Measurements from ENCODE around the gene TXNL4A.

Gene TXNL4A

GRCh38 chr18:79941473-79942119, 46.8 kb downstream of the TXNL4A start:
- Histone ChIP-seq H3F3A (ENCODE audit: insufficient read depth, low read length) (no peaks in the 10 kb centered on the region), H3K4me3 (ENCODE audit: low read length) (no peak overlapping the region), H3K79me2 (ENCODE audit: low read length) (peaks cover 11% of the 10 kb centered on the region), H3K4me2 (ENCODE audit: low read depth, low read length) (no peak overlapping the region), H3K9me3 (replicated peaks; ENCODE audit: insufficient read depth, low read length) (no peaks in the 10 kb centered on the region), H3K27me3 (replicated peaks; ENCODE audit: insufficient read depth, low read length) (no peaks in the 10 kb centered on the region), H3K9ac (ENCODE audit: low read length) (no peak overlapping the region), H3K9me2 (replicated peaks; ENCODE audit: insufficient read depth, low read length) (no peaks in the 10 kb centered on the region), H3K4me1 (ENCODE audit: low read length) (no peaks in the 10 kb centered on the region), H3K27ac (ENCODE audit: low read length) (no peak overlapping the region), H4K20me1 (ENCODE audit: insufficient read depth, low read length) (no peaks in the 10 kb centered on the region), H2AFZ (ENCODE audit: low read length) (no peak overlapping the region), H3K36me3 (replicated peaks; ENCODE audit: insufficient read depth, low read length) (no peaks in the 10 kb centered on the region)
- no peak for TF ChIP-seq EZH2 (optimal IDR thresholded peaks at IDR 0.05; ENCODE audit: low read depth, low read length)
- DNase-seq, result no peak

- TF ChIP-seq EZH2 (optimal IDR thresholded peaks at IDR 0.05; ENCODE audit: low read depth, low read length) (no peak), EZH2phosphoT487 (IDR thresholded peaks at IDR 0.05; ENCODE audit: low read length) (no peak), CTCF (IDR thresholded peaks at IDR 0.05; ENCODE audit: low read length) (no peak)
- no peaks in the 10 kb centered on the region for H4K20me1 ChIP-seq (ENCODE audit: insufficient read depth, low read length)
- no peak overlapping the region for H3K9ac ChIP-seq (ENCODE audit: low read length)
- H3K9me3 ChIP-seq (replicated peaks; ENCODE audit: insufficient read depth, low read length), result no peaks in the 10 kb centered on the region
- peaks cover 17% of the 10 kb centered on the region for H3K79me2 ChIP-seq (ENCODE audit: low read length)
- H3K4me2 ChIP-seq (ENCODE audit: low read depth, low read length), result no peak overlapping the region
- no peak for DNase-seq
- H3K9me2 ChIP-seq (replicated peaks; ENCODE audit: insufficient read depth, low read length), result no peaks in the 10 kb centered on the region
- no peaks in the 10 kb centered on the region for H3F3A ChIP-seq (ENCODE audit: insufficient read depth, low read length)
- H3K27ac ChIP-seq (ENCODE audit: low read length), result no peak overlapping the region
- no peak overlapping the region for H2AFZ ChIP-seq (ENCODE audit: low read length)
- H3K4me3 ChIP-seq (ENCODE audit: low read length), result no peak overlapping the region
- no peaks in the 10 kb centered on the region; the same call in 1 of the 2 replicates for H3K36me3 ChIP-seq (replicated peaks; ENCODE audit: insufficient read depth, low read length)
- H3K4me1 ChIP-seq (ENCODE audit: low read length), result no peaks in the 10 kb centered on the region
- H3K27me3 ChIP-seq (replicated peaks; ENCODE audit: insufficient read depth, low read length), result no peaks in the 10 kb centered on the region
These were observed 47.4 kb downstream of the TXNL4A start for GRCh38 chr18:79940814-79941472.

GRCh38 chr18:79940126-79940813, 48.1 kb downstream of the TXNL4A start:
- Histone ChIP-seq H2AFZ (ENCODE audit: low read length) (no peak overlapping the region), H3K9me2 (replicated peaks; ENCODE audit: insufficient read depth, low read length) (no peaks in the 10 kb centered on the region), H3K4me2 (ENCODE audit: low read depth, low read length) (no peak overlapping the region), H3K27me3 (replicated peaks; ENCODE audit: insufficient read depth, low read length) (no peaks in the 10 kb centered on the region), H3K9me3 (replicated peaks; ENCODE audit: insufficient read depth, low read length) (no peaks in the 10 kb centered on the region), H4K20me1 (ENCODE audit: insufficient read depth, low read length) (no peaks in the 10 kb centered on the region), H3K79me2 (ENCODE audit: low read length) (peaks cover 18% of the 10 kb centered on the region), H3K4me1 (ENCODE audit: low read length) (no peaks in the 10 kb centered on the region), H3K4me3 (ENCODE audit: low read length) (no peak overlapping the region), H3F3A (ENCODE audit: insufficient read depth, low read length) (no peaks in the 10 kb centered on the region), H3K36me3 (replicated peaks; ENCODE audit: insufficient read depth, low read length) (no peaks in the 10 kb centered on the region; the same call in 1 of the 2 replicates), H3K27ac (ENCODE audit: low read length) (no peak overlapping the region), H3K9ac (ENCODE audit: low read length) (no peak overlapping the region)
- no peak for TF ChIP-seq CTCF (IDR thresholded peaks at IDR 0.05; ENCODE audit: low read length)
- TF ChIP-seq EZH2phosphoT487 (IDR thresholded peaks at IDR 0.05; ENCODE audit: low read length), result no peak
- TF ChIP-seq EZH2 (optimal IDR thresholded peaks at IDR 0.05; ENCODE audit: low read depth, low read length), result no peak
- DNase-seq, result no peak
